OCI-LY3 (cell line): Measurements from ENCODE around the gene CNTNAP2.

ENCODE experiments used
- H2AFZ ChIP-seq: fragments of 200-600, 300-600 bp; shearing (Covaris generic); 2 replicates; pipeline ENCODE4 v1.6.0; 2014; ENCODE audit warnings: antibody characterized with exemption, low read depth, low read length
- H3K27ac ChIP-seq: fragments of 200-600, 300-600 bp; sonication (generic); 2 replicates; pipeline ENCODE4 v1.5.1; 2014; ENCODE audit warnings: mild to moderate bottlenecking, low read length, moderate library complexity, mixed read lengths
- H3K27me3 ChIP-seq: fragments of 200-600, 300-600 bp; sonication (generic); 2 replicates; pipeline ENCODE4 v1.6.1; 2014; ENCODE audit warnings: low read depth, low read length, mixed read lengths
- H3K36me3 ChIP-seq: fragments of 200-600, 300-600 bp; sonication (generic); replicated peaks from 2 replicates; pipeline ENCODE3; 2014; ENCODE audit warnings: low read depth, low read length, mixed read lengths
- H3K4me1 ChIP-seq: fragments of 300-600, 200-600 bp; sonication (generic); 2 replicates; pipeline ENCODE4 v1.6.1; 2014; ENCODE audit warnings: low read length, mixed read lengths
- H3K4me2 ChIP-seq: fragments of 200-600, 300-600 bp; sonication (generic); 2 replicates; pipeline ENCODE4 v1.6.1; 2014; ENCODE audit warnings: low read length, mixed read lengths
- H3K4me3 ChIP-seq: fragments of 300-600, 200-600 bp; sonication (generic); 2 replicates; pipeline ENCODE4 v1.5.1; 2014; ENCODE audit warnings: antibody characterized with exemption, mild to moderate bottlenecking, low read length, moderate library complexity
- H3K79me2 ChIP-seq: fragments of 300-600, 200-600 bp; shearing (Covaris generic); 2 replicates; pipeline ENCODE4 v1.6.1; 2014; ENCODE audit warnings: mild to moderate bottlenecking, low read length, mixed read lengths
- H3K9ac ChIP-seq: fragments of 300-600, 200-600 bp; shearing (Covaris generic); 2 replicates; pipeline ENCODE4 v1.6.0; 2014; ENCODE audit warnings: mild to moderate bottlenecking, low read length, moderate library complexity
- H3K9me3 ChIP-seq: fragments of 200-600, 300-600 bp; shearing (Covaris generic); 2 replicates; pipeline ENCODE4 v1.6.1; 2014; ENCODE audit warnings: low read length, mixed read lengths; ENCODE audit not compliant: insufficient read depth
- H4K20me1 ChIP-seq: fragments of 200-600, 300-600 bp; sonication (generic); 2 replicates; pipeline ENCODE4 v1.6.1; 2016; ENCODE audit warnings: low read length, mixed read lengths; ENCODE audit not compliant: insufficient read depth
- EZH2phosphoT487 ChIP-seq: fragments of 200-600 bp; shearing (Covaris generic); IDR thresholded peaks from 2 replicates; pipeline ENCODE4 v1.6.1; 2018; ENCODE audit warnings: antibody characterized with exemption, mixed run types, low read depth
- TF ChIP-seq, protein P1 (sequence below): fragments of 200-600, 300-600 bp; sonication (generic); IDR thresholded peaks from 2 replicates; pipeline ENCODE4 v1.5.1; 2014; ENCODE audit warnings: antibody characterized with exemption, low read length, low read depth

Gene CNTNAP2

DNA sequence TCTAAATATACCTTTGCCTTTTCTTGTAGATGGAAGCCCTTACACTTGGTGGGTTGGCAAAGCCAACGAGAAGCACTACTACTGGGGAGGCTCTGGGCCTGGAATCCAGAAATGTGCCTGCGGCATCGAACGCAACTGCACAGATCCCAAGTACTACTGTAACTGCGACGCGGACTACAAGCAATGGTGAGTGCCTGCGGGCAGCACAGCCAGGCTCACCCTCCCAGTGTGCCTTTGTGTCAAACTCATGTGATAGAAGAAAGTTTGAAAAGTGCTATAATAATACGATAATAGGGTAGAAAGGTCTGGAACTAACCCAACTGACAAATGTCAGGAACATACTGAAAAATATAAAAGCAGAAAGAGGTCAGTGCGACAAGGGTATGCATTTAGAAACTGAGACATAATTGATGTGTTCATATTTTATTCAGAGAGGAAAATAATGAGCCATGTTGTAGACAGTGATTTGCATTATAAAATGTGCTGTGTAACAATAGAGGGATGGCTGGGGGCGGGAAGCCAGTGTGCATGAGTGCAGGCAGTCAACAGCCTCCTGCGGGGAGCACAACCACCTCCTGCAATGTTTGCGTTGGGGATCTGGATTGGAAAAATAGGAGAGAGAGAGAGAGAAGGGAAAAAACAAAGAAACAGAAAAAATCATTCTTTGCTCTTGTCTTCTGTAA, 1787.1 kb downstream of the CNTNAP2 start:
- no peaks in the 10 kb centered on the region for H3K36me3 ChIP-seq
- no peaks in the 10 kb centered on the region for H3K4me1 ChIP-seq
- H3K9me3 ChIP-seq = no peaks in the 10 kb centered on the region
- no peak overlapping the region for H3K9ac ChIP-seq
- H3K79me2 ChIP-seq = no peaks in the 10 kb centered on the region
- no peaks in the 10 kb centered on the region for H4K20me1 ChIP-seq
- no peaks in the 10 kb centered on the region for H3K27me3 ChIP-seq
- TF ChIP-seq, protein P1, sequence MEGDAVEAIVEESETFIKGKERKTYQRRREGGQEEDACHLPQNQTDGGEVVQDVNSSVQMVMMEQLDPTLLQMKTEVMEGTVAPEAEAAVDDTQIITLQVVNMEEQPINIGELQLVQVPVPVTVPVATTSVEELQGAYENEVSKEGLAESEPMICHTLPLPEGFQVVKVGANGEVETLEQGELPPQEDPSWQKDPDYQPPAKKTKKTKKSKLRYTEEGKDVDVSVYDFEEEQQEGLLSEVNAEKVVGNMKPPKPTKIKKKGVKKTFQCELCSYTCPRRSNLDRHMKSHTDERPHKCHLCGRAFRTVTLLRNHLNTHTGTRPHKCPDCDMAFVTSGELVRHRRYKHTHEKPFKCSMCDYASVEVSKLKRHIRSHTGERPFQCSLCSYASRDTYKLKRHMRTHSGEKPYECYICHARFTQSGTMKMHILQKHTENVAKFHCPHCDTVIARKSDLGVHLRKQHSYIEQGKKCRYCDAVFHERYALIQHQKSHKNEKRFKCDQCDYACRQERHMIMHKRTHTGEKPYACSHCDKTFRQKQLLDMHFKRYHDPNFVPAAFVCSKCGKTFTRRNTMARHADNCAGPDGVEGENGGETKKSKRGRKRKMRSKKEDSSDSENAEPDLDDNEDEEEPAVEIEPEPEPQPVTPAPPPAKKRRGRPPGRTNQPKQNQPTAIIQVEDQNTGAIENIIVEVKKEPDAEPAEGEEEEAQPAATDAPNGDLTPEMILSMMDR = no peak
- TF ChIP-seq EZH2phosphoT487 = no peak
- H2AFZ ChIP-seq = no peak overlapping the region
- no peak overlapping the region for H3K27ac ChIP-seq
- H3K4me2 ChIP-seq = no peak overlapping the region
- H3K4me3 ChIP-seq = no peak overlapping the region

DNA sequence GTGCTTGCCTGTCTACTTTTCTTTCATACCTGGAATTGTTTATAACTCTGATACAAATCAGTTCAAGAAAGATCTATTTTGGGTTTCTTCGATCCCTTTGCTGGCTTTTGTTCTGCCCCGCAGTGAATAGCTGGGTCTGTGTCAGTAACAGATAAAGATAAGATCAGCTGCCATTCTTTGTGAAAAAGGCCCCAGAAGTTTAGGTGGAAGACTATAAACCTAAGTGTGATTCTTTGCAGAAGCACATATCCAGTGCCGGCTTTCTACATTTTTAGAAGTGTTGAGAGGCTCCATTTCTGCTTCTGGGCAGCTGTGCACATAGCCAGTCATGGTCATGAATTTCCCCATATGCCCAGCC, 1787.6 kb downstream of the CNTNAP2 start:
- no peak overlapping the region for H3K9ac ChIP-seq
- TF ChIP-seq EZH2phosphoT487 = no peak
- TF ChIP-seq, protein P1 = no peak
- no peak overlapping the region for H3K4me2 ChIP-seq
- no peak overlapping the region for H2AFZ ChIP-seq
- no peak overlapping the region for H3K27ac ChIP-seq
- no peak overlapping the region for H3K4me3 ChIP-seq
- no peaks in the 10 kb centered on the region for H3K36me3 ChIP-seq
- no peaks in the 10 kb centered on the region for H3K27me3 ChIP-seq
- H3K79me2 ChIP-seq = no peaks in the 10 kb centered on the region
- no peaks in the 10 kb centered on the region for H3K9me3 ChIP-seq
- H4K20me1 ChIP-seq = no peaks in the 10 kb centered on the region
- no peaks in the 10 kb centered on the region for H3K4me1 ChIP-seq

DNA sequence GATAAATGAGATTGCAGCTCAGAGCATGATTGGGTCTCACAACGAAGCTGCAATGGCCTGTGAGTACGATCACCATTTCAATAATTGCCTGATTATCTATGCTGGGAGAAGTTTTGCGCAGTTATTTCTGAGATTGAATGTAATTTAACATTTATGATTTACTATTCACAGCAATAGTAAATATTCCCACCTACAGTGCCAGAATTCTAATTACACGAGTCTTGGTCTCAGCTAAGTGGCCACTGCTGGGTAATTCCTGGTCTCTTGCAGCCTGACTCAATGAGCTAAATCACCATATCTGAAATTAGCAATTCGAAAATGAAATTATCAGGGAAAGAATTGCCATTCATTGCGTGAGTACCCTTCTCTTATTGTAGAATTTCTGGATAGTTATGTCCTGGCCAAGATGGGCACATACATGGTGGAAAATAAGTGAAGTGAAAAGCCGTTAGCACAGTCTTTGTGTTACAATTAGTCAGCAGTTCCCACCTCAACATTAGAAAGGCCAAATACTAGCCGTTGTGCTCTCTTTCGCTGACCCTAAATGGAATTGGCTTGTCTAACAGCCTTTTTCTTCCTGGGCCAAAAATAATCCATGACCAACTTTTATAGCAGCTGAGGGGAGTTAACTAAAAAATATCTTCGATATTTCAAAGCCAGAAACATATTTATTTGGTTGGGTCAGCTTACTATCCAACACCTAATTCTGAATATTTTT, 1793.0 kb downstream of the CNTNAP2 start:
- Histone ChIP-seq H3K9ac (no peak overlapping the region), H3K4me2 (no peak overlapping the region), H4K20me1 (no peaks in the 10 kb centered on the region), H3K4me3 (no peak overlapping the region), H3K27ac (no peak overlapping the region), H3K9me3 (no peaks in the 10 kb centered on the region), H3K79me2 (no peaks in the 10 kb centered on the region), H3K27me3 (no peaks in the 10 kb centered on the region), H2AFZ (no peak overlapping the region), H3K36me3 (no peaks in the 10 kb centered on the region), H3K4me1 (peaks cover 9% of the 10 kb centered on the region)
- TF ChIP-seq, protein P1 = no peak
- no peak for TF ChIP-seq EZH2phosphoT487

DNA sequence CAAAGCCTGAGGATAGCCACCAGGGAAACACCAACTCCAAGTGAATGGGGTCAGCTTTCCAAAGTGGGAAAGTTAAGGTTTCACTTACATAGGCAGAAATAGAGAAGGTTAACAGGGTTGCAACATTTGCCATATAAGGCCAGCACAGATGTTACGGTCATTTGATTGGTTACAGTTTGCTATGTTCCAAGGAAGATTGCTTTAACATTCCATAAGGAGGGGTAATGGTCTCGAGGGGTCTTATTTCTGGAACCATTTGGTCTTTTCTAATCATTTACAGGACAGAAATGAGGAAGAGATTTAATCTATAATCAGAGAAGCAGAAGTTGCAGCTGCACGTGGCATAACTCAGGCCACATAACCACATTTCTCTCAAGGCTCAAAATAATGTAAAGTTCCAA, 1794.6 kb downstream of the CNTNAP2 start:
- H3K79me2 ChIP-seq = no peaks in the 10 kb centered on the region
- no peak overlapping the region for H3K9ac ChIP-seq
- H3K4me3 ChIP-seq = no peak overlapping the region
- H3K4me2 ChIP-seq = 0 out of 2 replicates have a peak overlapping the region, but pooled peaks have one; percentile 9
- H3K36me3 ChIP-seq = no peaks in the 10 kb centered on the region
- H2AFZ ChIP-seq = no peak overlapping the region
- TF ChIP-seq, protein P1 = no peak
- no peak for TF ChIP-seq EZH2phosphoT487
- H3K27me3 ChIP-seq = no peaks in the 10 kb centered on the region
- H4K20me1 ChIP-seq = no peaks in the 10 kb centered on the region
- H3K27ac ChIP-seq = no peak overlapping the region
- no peaks in the 10 kb centered on the region for H3K9me3 ChIP-seq
- peaks cover 9% of the 10 kb centered on the region for H3K4me1 ChIP-seq
